GM11168 (cell line): Measurements from ENCODE around the gene MGMT.

Source experiments
- in situ Hi-C: fragments of 300-500 bp; cut with MboI; formaldehyde crosslinking; loops from one replicate; pipeline ENCODE4 v1.12.0; 2022; ENCODE audit warnings: low sequenced_read_pairs; ENCODE audit not compliant: unreplicated experiment

MGMT gene

DNA sequence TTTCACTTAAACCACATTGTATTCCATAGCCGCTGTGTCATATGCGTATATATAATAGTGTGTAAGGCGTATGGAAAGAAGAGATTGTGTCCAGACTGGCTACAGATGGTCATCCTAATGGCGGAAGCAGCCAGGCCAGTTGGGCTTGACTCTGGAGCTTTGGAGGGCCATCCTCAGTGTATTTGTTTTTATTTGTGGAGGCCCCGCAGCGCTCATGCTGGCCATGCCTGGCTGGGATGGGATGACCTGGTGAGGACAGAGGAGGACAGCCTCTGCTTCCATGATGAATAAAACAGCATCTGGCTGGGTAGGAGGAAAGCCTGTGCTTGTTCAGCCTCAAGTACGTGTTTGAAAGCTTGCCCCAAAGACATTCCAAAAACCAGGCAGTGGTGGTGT lies 276.7 kb downstream of the MGMT start:
- in situ Hi-C loops = no loop called here

DNA sequence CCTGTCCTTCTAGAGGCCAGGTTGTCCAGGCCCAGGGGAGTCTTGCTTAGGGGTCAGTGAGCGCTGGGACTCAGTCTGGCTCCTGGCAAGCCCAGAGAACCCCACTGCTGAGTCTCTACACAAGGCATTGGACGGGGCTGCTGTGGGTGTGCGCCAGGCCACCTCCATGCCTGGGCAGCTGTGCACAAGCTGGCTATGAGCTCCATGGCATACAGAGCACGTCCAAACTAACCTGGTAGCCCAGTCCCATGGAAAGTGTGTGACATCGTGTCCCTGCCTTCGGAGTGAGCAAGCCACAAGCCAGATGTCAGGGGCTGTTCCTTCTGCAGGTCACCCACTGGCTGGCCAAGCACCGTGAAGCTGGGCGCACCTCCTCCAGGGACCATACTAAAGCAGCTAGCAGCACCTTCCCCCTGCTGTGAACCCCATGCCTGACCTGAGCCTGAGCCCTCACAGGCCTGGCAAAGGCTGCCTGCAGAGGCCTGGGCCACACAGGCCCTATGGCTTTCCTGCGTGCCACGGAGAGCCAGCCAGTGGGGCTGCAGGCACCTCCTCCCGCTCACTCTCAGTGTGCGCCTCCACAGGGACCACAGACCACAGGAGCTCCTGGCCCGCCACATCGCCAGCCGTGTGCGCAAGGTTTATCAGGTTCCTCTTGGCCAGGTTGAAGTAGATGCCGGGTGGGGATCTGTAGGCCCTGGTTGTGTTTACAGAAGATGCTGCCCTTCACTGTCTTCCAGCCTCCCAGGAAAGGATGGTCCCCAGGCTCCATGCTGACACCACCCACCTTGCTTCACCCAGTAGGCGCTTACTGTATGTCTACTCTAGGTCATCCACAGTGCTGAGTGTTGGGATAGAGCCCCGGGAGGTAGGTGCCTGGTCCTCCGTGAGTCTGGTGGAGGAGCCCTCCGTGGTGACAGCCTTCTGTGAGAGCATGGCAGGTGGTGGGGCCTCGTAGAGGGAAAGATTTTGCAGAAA lies 277.4 kb downstream of the MGMT start:
- in situ Hi-C loops = no loop called here

DNA sequence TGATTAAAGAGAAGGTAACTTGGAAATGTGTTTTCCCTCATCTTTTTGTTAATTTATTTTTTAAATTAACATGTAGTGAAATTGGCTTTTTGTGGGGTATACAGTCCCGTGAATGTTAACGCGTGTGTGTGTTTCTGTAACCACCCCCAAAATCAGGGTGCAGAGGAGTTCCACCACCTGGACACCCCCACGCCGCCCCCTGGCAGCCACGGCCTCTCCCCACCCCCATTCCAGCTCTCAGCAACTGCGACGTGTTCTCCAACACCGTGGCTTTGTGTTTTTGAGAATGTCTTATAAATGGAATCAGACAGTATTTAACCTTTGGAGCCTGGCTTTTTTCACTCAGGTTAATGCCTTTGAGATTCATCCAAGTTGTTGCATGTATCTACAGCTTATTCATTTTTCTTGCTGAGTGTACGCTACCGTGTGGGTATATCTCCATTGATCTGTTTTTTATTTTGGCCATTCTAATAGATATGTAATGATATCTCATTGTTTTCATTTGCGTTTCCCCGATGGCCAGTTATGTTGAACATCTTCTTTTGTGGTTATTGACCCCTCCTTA lies 278.2 kb downstream of the MGMT start:
- in situ Hi-C loops = no loop called here

DNA sequence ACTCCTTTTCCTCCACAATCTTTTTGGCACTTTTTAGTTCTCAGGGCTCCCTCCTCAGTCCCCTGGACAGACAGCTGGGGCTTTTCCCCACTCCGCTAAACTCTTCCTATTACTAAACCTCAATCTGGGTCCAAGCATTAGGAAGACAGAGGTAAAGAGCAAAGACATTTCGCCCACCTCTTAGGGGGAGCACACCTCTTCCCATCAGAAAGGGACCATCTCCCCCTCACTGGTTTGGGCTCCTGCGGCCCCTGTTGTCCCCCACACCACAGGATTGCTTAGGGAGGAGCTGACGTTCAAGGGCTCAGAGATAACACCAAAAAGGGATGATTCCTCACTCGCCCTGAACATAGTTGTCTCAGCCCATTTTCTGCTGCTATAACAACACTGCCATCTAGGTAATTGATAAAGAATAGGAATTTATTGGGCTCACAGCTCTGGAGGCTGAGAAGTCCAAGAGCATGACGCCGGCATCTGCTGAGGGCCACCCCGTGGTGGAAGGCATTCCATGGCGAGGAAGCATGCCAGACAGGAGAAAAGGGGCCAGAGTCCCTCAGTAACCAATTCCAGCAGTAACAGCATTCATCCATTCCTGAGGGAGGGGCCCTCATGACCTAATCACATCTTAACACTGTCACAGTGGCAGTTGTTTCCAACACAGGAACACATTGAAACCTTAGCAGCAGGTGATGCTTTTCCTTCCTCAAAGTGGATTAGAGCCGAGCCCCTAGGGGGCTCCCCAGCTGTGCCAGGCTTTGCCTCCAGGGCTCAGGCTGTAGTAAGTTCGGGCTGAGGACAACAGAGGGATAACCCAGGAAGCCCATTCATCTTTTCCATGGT lies 287.4 kb downstream of the MGMT start:
- in situ Hi-C loops = no loop called here

DNA sequence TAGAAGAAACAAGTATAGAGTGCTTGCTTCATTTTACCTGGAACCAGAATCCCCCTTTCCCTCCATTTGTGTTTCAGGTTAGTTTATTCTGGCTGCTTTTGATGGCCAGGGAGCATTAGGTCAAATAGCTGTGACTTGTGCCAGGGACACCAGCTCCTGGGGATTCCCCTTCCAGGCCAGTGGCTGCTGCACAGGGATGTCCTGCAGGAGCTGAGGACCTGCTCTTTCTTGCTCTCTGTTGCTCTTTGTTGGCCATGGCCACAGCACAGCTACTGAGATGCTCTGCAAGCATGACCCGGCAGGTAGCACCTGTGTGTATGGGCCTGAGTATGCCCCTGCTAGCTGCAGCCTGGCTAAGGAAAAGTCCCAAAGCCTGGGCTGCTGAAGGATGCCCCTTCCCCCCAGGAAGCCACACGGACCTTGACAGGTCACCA lies 288.1 kb downstream of the MGMT start:
- in situ Hi-C loops = no loop called here

DNA sequence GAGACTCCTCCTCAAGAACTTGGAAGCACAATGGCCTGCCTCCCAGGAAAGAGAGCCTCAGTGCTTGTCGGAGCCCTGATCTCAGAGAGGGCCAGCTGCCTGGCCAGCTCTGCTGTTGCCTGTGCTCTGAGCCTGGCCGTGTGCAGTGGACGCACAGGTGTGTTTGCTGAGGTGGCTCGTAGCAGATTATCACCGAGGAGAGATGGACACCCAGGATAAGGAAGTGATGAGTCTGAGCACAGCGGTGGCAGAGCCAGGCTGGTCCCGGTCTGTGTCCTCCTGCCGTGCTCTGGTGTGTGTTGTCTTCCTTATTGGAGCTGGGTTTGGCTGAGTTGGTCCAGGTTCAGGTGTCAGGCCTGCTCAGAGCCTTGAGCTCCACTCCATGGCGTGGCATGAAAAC lies 288.6 kb downstream of the MGMT start:
- in situ Hi-C loops = no loop called here

DNA sequence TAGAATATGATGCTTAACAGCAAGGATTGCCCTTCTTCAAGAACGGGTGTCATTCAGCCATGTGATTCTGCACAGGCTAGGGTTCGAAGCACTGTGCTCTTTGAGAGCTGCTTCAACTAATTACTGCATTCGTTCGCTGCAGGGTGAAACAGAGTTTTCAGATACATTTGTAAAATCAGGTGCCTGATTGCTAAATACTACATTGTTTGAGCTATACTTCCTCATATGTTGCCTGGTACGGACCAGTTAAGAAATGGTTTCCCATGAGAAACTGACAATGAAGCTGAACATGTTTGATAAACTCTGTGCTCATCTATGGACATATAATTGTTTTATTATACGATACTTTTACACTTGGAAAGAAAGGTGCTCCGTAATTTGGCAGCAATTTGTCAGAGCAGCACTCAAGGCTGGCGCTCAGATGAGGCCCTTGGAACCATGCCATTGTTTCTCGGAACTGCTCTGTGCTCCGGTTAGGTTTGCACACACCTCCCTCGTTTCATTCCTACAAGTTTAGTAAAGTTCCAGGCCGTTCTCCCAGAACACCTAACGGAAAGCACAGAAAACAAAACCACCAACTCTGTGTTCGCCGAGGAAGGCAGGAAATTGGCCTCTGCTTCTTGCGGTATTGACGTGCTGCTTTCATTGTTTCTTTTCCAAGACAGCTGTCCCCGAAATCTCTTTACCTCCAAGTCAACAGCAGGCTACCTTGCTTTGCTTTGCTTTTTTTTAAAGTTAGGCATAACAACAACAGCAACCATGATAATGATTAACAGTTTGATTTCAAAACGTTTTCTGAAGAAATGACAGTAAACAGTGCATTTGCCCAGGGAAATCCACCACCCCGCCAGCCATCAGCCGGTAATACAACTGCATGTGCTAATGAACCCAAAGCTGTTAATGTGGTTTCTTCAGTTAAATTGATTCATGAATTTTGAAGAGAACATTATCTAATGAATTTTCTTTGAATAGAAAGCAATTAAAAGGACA lies 290.2 kb downstream of the MGMT start:
- in situ Hi-C loops = no loop called here

DNA sequence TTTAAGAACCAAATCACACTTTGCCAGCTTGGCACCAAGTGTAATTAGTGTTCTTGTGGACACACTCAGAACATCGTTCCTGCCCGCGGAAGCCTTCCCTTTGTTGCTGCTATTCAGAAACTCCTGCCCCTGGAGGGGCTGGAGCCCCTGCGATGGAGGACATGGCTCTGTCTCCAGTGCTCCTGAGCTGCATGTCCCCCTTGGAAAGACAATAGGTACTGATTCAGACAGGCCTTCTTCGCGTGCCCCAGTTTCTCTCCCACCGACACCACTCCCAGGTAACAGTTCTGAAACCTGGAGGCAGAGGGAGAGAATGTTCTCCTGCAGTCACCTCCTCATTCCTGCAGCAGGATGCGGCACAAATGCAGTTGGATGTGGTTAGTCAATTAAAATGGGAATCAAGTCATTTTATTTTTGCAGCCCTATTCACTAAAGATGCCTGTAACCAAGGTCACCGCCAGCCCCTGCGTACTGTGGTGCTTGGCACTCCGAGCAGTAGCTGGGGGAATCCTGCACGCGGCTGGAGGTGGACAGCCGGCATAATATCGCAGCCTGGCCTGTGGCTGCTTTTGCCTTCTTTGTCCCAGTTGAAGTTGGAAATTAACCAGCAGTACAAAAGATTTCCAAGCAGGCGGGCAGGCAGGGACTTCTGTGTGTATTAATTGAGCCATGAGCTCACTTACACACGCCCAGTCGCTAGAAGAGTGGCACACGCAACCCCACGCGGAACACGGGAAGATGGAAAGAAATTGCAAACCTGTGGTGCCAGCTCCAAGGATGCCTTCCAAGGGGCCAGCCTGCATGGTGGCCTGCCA lies 291.4 kb downstream of the MGMT start:
- in situ Hi-C loops = no loop called here

DNA sequence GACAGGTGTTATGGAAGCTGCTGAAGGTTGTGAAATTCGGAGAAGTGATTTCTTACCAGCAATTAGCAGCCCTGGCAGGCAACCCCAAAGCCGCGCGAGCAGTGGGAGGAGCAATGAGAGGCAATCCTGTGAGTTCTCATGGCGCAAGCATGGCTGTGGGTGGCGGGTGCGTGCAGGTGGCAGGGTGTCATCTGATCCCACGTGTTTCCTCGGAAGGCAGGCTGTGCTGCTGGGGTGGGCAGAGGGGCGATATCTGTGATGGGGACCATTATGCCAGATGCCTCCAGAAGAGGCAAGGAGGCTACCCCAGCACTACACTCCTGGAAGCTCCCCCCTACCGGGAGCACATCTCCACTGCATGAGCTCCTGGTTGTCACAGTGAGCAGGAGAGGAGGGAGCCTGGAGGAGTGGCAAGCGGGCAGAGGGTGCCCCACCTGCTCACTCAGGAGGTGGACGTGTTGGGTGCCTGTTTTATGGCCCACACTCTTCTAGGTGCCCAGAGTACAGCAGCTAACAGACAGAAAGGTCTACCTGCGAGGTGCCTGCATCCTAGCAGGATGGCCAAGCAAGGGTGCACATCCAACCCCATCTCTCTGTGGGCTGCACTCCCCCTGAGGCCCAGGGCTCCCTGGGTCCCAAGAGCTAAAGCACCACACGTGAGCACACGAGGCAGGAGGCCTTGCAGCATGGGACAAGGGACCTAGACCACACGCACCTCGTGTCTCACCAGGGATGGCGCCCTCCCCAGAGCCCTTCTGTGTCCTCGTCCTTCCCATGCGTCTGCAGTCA lies 292.4 kb downstream of the MGMT start:
- in situ Hi-C loops = no loop called here

DNA sequence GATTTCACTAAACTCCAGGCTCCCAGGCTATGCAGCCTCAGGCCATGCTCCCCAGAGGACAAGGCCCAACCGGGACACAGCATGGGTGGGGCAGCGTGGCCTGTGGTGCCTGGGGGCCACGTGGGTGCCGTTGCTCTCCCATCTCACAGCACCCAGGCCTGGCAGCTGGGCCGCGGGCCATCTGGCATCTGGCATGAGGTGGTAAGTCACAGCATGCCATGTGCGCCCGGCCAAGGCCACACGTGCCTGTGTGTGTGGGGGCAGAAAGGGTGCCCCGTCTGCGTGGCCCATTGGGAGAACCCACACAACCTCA lies 292.9 kb downstream of the MGMT start:
- in situ Hi-C loops = no loop called here

DNA sequence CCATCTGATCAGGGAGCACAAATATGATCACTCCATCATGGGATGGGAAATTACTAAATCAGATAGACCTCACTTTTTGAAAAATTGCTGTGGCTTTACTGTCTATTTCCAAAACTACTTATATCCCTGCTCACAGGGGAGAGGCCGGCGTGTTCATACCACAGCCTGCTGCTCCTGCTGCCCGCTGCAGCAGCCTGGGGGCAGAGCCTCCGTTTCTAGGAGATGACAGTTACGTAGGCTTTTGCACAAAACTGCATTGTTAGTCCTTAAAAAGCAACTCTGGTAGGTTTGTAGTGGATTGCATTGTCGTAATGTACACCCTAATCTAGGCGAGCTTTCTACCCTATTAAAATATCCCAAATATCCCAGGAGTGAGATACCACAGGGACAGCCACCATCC lies 293.4 kb downstream of the MGMT start:
- in situ Hi-C loops = no loop called here

DNA sequence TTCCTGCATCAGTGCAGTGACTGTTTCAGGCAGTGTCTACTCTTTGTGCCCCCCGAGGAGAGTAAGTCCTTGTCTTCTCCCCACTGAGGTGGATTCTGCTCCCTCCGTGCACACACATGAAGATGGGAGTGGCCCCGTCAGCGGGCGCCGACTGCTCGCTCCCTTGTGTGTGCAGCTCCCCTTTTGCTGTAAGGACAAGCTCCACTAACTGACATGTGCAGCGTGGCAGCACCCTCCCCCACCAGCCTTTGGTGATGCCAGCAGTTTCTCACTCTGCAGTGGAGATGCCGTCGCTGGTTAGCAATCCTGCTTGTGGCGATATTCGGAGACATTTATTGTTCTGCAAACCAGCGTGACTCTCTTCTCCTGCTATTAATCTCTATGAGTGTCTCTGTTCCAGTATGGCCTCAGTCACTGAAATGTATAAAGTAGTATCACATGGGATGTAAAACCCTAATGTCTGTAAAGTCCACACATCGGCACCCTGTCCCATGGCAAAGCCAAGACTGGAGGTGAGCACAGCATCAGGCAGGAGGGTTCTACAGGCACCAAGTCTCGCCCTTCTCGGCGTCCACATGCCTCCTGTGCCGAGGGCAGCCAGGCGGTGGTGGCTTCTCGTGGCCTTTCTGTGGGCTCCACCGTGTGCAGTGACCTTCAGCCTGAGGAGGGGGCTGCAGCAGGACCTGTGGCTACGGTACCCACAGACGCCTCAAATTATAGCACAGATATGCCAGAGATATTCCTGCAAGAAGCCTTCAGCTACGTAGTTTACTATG lies 294.3 kb downstream of the MGMT start:
- in situ Hi-C loops = no loop called here

DNA sequence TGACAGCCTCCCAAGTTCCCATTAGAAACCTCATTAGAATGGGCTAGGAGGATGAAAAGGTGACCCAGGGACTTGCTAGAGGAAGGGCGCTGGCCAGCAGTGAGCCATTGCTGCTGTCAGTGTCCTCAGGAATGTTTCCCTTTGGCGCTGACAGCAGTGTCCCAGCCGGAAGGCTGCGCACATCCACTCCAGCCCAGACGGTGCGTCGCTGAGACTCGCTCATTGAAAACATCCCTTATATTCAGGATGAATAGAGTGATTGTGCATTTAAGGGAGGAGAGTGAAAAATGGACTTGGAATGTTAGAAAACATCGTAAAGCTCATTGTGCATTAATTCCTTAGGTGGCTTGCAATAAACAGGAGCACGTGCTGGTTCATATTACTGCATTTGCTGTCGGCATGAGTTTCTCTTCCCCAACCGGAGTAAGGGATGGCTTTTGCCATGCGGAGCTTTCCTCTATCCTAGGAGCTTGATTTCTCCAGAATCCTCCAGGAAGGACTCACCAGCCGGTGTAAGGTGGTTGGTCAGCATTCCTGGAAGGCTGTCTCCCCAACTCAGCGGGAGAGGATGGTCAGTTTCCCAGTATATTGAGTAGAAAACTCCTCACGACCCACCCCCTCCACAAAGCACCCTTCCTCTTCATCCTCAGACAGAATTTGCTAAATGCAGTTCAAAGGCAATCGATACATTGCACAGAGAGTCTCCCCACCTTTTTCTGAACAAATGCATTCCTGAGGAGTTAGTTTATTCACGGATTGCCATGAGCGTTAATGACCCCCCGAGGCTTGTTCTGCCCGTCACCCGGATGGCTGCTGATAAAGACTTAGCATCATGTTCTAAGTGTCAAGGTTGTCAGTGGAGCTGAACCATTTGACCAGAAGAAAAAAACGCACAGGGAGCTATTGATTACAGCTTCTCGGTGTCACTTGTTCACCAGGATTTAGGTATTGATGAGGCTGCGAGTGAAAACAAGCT lies 295.2 kb downstream of the MGMT start:
- in situ Hi-C loops = no loop called here

DNA sequence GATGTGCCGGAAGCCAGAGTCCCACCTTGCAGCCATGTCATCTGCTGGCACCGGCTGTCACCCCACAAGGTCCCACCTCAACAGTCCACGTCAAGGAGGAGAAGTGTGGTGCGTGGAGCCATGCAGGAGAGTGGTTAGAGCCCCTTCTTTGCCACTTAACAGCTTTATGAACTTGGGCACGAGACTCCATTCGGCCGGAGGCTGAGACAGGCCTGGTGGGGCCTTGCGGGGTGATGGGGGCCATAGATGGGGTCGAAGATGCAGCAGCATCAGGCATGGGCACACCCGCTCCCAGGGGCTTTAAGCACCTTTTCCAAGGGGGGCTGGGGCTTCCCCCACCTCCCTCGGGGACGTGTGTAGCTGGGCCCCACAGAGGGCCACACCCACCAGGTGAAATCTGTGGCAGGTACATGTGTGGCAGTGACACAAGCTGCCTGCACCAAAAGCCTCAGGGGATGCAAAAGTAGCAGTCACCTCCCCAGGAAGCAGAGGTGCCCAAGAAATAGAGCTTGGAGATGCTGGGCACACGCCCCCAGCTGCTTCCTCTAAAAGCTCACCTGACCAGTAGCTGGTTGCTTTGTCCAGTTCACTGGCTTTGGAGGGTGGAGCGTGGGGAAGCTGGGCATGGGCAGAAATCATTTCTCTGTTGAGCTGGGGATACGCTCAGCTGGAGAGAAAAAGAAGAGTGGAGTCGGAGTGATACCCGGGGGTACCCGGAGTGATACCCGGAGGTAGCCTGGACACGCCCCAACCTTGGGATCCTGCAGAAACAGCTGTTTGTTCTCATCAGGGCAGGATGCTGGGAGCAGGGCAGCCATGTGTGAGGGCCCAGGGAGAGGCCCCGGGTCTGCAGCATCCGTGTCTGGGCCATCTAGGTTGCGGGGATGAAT lies 297.2 kb downstream of the MGMT start:
- in situ Hi-C loops = no loop called here

DNA sequence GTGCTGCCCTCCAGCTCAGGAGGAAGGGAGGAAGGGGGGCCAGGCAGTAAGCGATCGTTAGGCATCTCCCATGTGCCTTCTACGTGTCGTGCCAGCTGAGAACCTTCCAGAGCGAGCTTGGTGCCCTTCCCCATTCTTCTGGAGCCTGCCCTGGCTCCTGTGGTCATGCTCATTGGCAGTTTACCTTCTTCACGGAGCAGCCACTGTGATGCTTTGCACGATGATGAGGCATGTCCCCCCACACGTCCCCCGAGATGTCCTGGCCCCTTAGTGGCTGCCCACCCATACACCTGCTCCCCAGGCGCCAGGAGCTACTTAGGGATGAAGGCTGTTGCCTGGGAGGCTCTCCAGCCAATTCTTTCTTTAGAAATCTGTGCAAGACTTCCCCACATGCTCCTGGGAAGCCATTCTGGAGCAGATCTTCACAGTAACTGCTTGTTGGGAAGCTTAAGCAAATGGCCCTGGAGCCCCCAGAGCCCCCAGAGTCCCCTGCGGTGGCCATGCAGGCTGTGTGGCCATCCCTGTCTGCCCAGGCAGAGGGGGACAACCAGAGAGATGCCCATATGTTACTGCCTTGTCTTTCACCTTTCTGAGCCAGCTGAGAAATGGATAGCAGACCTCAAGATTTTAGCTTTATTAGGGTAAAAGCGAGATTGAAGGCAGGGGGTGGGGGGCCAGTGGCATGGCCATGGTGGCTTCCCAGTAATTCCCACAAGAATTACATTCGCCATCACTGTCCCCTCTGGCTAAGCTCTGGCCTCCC lies 298.0 kb downstream of the MGMT start:
- in situ Hi-C loops = no loop called here
